ENCODE data around the gene TMEM250. TPM values are rescaled to one million over a fixed set of nuclear protein-coding genes. Genes with fewer than 3 reads are reported as not detected.
"Not testable (repeated sequence)": the region's sequence is repeated elsewhere in the genome, so short reads cannot be mapped to it uniquely, and the experiment has no call there.

The TMEM250 gene
- total RNA-seq, 4 donors from 2014 or later, result 23.5 to 35.3 (median 25.6) TPM

GRCh38 chr9:136152931-136153330 is 34.3 kb upstream of the TMEM250 start:
- no peak overlapping the region for H3K27ac ChIP-seq
- 90 to 93% methylated on average over 12 of the region's 12 CpGs for WGBS, 2 donors
- H3K9me3 ChIP-seq, result no peaks in the 10 kb centered on the region
- H3K4me1 ChIP-seq, result no peaks in the 10 kb centered on the region
- TF ChIP-seq POLR2A (IDR thresholded peaks at IDR 0.05) (no peak), CTCF (IDR thresholded peaks at IDR 0.05) (no peak)
- H3K36me3 ChIP-seq, result no peaks in the 10 kb centered on the region
- no peak for DNase-seq
- H3K4me3 ChIP-seq (replicated peaks in 1 of 3), result no peak overlapping the region
- no peaks in the 10 kb centered on the region for H3K27me3 ChIP-seq
- intact Hi-C loops (cut with DNase I), result no loop called here

DNA sequence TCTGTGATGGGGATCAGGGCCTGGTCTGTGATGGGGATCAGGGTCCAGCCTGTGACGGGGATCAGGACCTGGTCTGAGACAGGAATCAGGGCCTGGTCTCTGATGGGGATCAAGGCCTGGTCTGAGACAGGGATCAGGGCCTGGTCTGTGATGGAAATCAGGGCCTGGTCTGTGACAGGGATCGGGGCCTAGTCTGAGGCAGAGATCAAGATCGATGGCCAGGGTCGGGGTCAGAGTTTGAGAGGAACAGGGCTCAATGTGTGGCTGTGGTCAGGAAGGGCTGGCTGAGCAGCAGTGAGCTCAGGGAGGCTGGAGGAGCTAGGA is 33.8 kb upstream of the TMEM250 start:
- no peaks in the 10 kb centered on the region for H3K27me3 ChIP-seq
- H3K4me1 ChIP-seq, result no peaks in the 10 kb centered on the region
- no peak overlapping the region for H3K27ac ChIP-seq
- intact Hi-C loops (cut with DNase I), result no loop called here
- 67 to 91% methylated on average over 4 of the region's 4 CpGs for WGBS, 2 donors
- no peak for DNase-seq
- H3K9me3 ChIP-seq, result no peaks in the 10 kb centered on the region
- no peak overlapping the region for H3K4me3 ChIP-seq (replicated peaks in 1 of 3)
- no peak for TF ChIP-seq POLR2A (IDR thresholded peaks at IDR 0.05)
- no peak for TF ChIP-seq CTCF (IDR thresholded peaks at IDR 0.05)
- no peaks in the 10 kb centered on the region for H3K36me3 ChIP-seq

DNA sequence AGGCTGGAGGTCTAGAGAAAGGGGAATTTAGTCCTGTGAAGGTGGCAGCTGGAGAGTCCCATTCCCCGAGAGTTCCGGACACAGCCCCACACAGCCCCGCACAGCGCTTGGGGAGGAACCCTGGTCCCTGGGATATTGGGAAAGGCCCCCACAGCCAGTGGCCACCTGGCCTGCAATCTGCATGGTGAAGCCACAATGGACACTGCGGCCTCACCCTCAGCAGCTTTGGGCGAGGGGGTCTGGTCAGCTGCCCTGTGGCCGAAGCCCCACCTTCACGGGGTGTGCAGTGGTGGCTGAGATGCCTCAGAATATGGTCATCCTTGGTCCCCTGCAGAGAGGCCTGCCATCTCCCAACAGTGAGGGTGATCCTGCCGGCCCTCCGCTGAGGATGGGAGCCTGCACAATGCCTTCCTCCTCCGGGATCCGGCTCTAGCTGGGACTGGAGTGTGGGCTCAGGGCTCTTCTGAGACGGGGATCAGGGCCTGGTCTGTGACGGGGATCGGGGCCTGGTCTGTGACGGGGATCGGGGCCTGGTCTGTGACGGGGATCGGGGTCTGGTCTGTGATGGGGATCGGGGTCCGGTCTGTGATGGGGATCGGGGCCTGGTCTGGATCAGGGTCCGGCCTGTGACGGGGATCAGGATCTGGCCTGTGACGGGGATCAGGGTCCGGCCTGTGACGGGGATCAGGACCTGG is 33.3 kb upstream of the TMEM250 start:
- H3K4me1 ChIP-seq, result no peaks in the 10 kb centered on the region
- no peaks in the 10 kb centered on the region for H3K36me3 ChIP-seq
- no peak for DNase-seq
- no peak overlapping the region for H3K4me3 ChIP-seq (replicated peaks in 1 of 3)
- WGBS, 2 donors, result 72 to 92% methylated on average over 18 to 21 of the region's 27 CpGs
- no peaks in the 10 kb centered on the region for H3K27me3 ChIP-seq
- intact Hi-C loops (cut with DNase I), result no loop called here
- TF ChIP-seq POLR2A (IDR thresholded peaks at IDR 0.05) (no peak), CTCF (IDR thresholded peaks at IDR 0.05) (no peak)
- H3K9me3 ChIP-seq, result no peaks in the 10 kb centered on the region
- no peak overlapping the region for H3K27ac ChIP-seq

- Histone ChIP-seq H3K36me3 (no peaks in the 10 kb centered on the region), H3K27ac (no peak overlapping the region), H3K4me3 (replicated peaks in 1 of 3) (no peak overlapping the region), H3K9me3 (no peaks in the 10 kb centered on the region), H3K27me3 (no peaks in the 10 kb centered on the region), H3K4me1 (no peaks in the 10 kb centered on the region)
- WGBS, 2 donors, result 59 to 67% methylated on average over 24 to 25 of the region's 25 CpGs
- TF ChIP-seq CTCF (IDR thresholded peaks at IDR 0.05) (no peak), POLR2A (IDR thresholded peaks at IDR 0.05) (no peak)
- intact Hi-C loops (cut with DNase I), result no loop called here
- no peak for DNase-seq
These were observed 32.6 kb upstream of the TMEM250 start for GRCh38 chr9:136151214-136151804.

- H3K27ac ChIP-seq; intact Hi-C loops (cut with DNase I); H3K9me3 ChIP-seq; H3K36me3 ChIP-seq; DNase-seq; H3K4me3 ChIP-seq (replicated peaks in 1 of 3); H3K27me3 ChIP-seq; H3K4me1 ChIP-seq: not testable (repeated sequence)
- WGBS, 2 donors, result 74 to 77% methylated on average over 7 of the region's 7 CpGs
These were observed 32.1 kb upstream of the TMEM250 start for GRCh38 chr9:136150664-136151213.
